HUES6 (cell line): Measurements from ENCODE around the gene SGK2.
"Not testable (repeated sequence)": the region's sequence is repeated elsewhere in the genome, so short reads cannot be mapped to it uniquely, and the experiment has no call there.

Experiments
- H3K27ac ChIP-seq: 2 replicates; pipeline ENCODE4 v1.7.0; 2013; ENCODE audit warnings: low read depth, mild to moderate bottlenecking, low read length, inconsistent platforms
- H3K27me3 ChIP-seq: 2 replicates; pipeline ENCODE4 v1.6.1; 2013; ENCODE audit warnings: low read length; ENCODE audit not compliant: control insufficient read depth, insufficient read depth
- H3K36me3 ChIP-seq: 2 replicates; pipeline ENCODE4 v1.6.1; 2013; ENCODE audit warnings: low read length; ENCODE audit not compliant: control insufficient read depth, insufficient read depth
- H3K4me1 ChIP-seq: 2 replicates; pipeline ENCODE4 v1.6.1; 2013; ENCODE audit warnings: low read length; ENCODE audit not compliant: control insufficient read depth, insufficient read depth
- H3K4me3 ChIP-seq: 2 replicates; pipeline ENCODE4 v1.5.1; 2013; ENCODE audit warnings: low read depth, low read length
- H3K9ac ChIP-seq: one replicate; pipeline ENCODE4 v1.6.1; 2013; ENCODE audit warnings: mild to moderate bottlenecking, low read length
- H3K9me3 ChIP-seq: 2 replicates; pipeline ENCODE4 v1.6.1; 2013; ENCODE audit warnings: low read depth, low read length; ENCODE audit not compliant: control insufficient read depth, insufficient read depth

SGK2 gene

GRCh38 chr20:43607278-43607677, 48.5 kb downstream of the SGK2 start:
- H3K9me3 ChIP-seq, H3K9ac ChIP-seq, H3K4me1 ChIP-seq, H3K4me3 ChIP-seq, H3K27me3 ChIP-seq, H3K27ac ChIP-seq: not testable (repeated sequence)
- H3K36me3 ChIP-seq: peaks cover 33% of the 10 kb centered on the region

- Histone ChIP-seq H3K4me3 (no peak overlapping the region), H3K4me1 (no peaks in the 10 kb centered on the region), H3K27me3 (no peaks in the 10 kb centered on the region), H3K9me3 (no peaks in the 10 kb centered on the region), H3K9ac (no peak overlapping the region), H3K27ac (no peak overlapping the region), H3K36me3 (peaks cover 41% of the 10 kb centered on the region)
Observed at GRCh38 chr20:43631598-43631997, 72.8 kb downstream of the SGK2 start.
